IgD-negative memory B cell (primary cell): Measurements from ENCODE around the gene PSTPIP1. TPM values are rescaled to one million over a fixed set of nuclear protein-coding genes. Genes with fewer than 3 reads are reported as not detected.

Experiments used
- H3K27ac Mint-ChIP-seq, 3 donors: one replicate each; pipeline ENCODE4 v1.8.0; 2020 to 2022; ENCODE audit warnings: mild to moderate bottlenecking in 3 of 3, mixed read lengths in 3 of 3, moderate library complexity in 1 of 3
- H3K27me3 Mint-ChIP-seq: one replicate; pipeline ENCODE4 v1.8.0; 2021; ENCODE audit warnings: mixed read lengths
- H3K36me3 Mint-ChIP-seq: one replicate; pipeline ENCODE4 v1.8.0; 2020; ENCODE audit warnings: mild to moderate bottlenecking, mixed read lengths
- H3K4me1 Mint-ChIP-seq, 3 donors: one replicate each; pipeline ENCODE4 v1.8.0; 2020 to 2022; ENCODE audit warnings: mixed read lengths in 3 of 3, mild to moderate bottlenecking in 1 of 3
- H3K4me3 Mint-ChIP-seq, 4 donors: one replicate each; pipeline ENCODE4 v1.8.0; 2020 to 2022; ENCODE audit warnings: mild to moderate bottlenecking in 4 of 4, mixed read lengths in 4 of 4, moderate library complexity in 3 of 4
- H3K9me3 Mint-ChIP-seq, 3 donors: one replicate each; pipeline ENCODE4 v1.8.0; 2020 to 2021; ENCODE audit warnings: mixed read lengths in 3 of 3, mild to moderate bottlenecking in 1 of 3
- polyA plus RNA-seq: library from polyadenylated mRNA; unstranded; fragments of 300-500 nt; fragmentation: Illumina TruSeq; gene quantifications from one replicate; pipeline ENCODE4 v1.2.3, GENCODE V29; 2021

The PSTPIP1 gene
- polyA plus RNA-seq, 1 donor from 2014 or later = 37.3 TPM

DNA sequence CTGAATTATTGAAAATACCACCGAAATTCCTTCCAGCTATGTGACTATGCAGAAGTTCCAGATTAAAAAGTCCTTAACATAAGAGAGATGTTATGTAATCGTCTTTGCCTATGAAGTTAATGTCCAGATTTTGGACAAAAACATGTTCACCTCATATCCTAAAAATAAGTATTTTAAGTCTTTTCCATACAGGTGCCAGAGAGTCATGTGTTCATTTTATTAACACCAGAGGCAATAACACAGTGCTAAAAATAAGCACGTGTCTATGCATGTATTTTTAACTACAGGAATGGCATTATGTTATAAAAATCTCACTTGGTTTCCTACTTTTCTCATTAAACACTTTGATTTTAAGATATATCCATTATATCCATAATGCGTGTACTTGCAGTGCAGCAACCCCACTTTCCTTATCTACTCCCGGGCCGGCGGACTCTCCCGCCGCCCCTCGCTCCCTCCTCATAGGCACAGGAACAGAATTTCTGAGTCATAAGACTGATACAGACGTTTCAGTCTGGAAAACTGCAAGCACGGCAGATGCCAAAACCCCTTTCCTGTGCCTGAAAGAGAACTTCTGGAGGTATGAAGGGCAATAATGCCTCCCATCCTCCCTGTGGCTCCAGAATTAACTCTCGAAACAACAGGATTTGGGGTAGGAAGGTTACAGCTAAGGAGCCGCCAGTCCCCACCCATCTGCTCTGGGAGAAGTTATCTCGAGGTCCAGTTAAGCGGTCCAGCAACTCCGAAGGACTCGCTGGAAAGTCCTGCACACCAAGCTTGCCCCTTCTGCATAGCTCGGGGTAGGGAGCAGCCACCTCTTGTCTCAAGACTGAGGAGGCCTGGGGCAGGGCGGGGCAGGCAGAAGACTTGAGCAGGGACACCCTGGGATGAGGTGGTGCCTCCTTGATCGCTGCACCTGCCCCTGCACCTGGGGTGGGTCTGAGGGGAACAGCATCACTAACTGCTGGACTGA lies 22.3 kb upstream of the PSTPIP1 start:
- Mint-ChIP-seq H3K4me1 (peaks cover 0 to 6% (median 4%) of the 10 kb centered on the region in 3 donors), H3K27me3 (no peaks in the 10 kb centered on the region), H3K4me3 (no peak overlapping the region), H3K27ac (peak overlapping the region in 1 of 3 donors; percentile 87), H3K9me3 (no peaks in the 10 kb centered on the region), H3K36me3 (no peaks in the 10 kb centered on the region)

- no peaks in the 10 kb centered on the region for H3K9me3 Mint-ChIP-seq
Measured at GRCh38 chr15:76973362-76973743, 21.6 kb upstream of the PSTPIP1 start.

GRCh38 chr15:76973906-76974305 lies 21.0 kb upstream of the PSTPIP1 start:
- Mint-ChIP-seq H3K9me3 (no peaks in the 10 kb centered on the region), H3K36me3 (no peaks in the 10 kb centered on the region), H3K4me1 (peaks cover 0 to 6% (median 6%) of the 10 kb centered on the region in 3 donors), H3K27ac (peak overlapping the region in 1 of 3 donors; percentile 87), H3K27me3 (no peaks in the 10 kb centered on the region), H3K4me3 (no peak overlapping the region)

More at GRCh38 chr15:76973362-76973743, 21.6 kb upstream of the PSTPIP1 start:
- no peaks in the 10 kb centered on the region for H3K36me3 Mint-ChIP-seq
- no peak overlapping the region for H3K4me3 Mint-ChIP-seq
- H3K4me1 Mint-ChIP-seq = peaks cover 0 to 6% (median 6%) of the 10 kb centered on the region in 3 donors
- H3K27ac Mint-ChIP-seq = peak overlapping the region in 1 of 3 donors; percentile 87
- H3K27me3 Mint-ChIP-seq = no peaks in the 10 kb centered on the region

GRCh38 chr15:76974456-76975036 lies 20.4 kb upstream of the PSTPIP1 start:
- Mint-ChIP-seq H3K27me3 (no peaks in the 10 kb centered on the region), H3K36me3 (no peaks in the 10 kb centered on the region), H3K27ac (no peak overlapping the region), H3K4me1 (peaks cover 0 to 6% (median 6%) of the 10 kb centered on the region in 3 donors), H3K4me3 (no peak overlapping the region), H3K9me3 (no peaks in the 10 kb centered on the region)

GRCh38 chr15:76976141-76976540 lies 18.8 kb upstream of the PSTPIP1 start:
- H3K4me3 Mint-ChIP-seq = no peak overlapping the region
- no peaks in the 10 kb centered on the region for H3K36me3 Mint-ChIP-seq
- no peaks in the 10 kb centered on the region for H3K9me3 Mint-ChIP-seq
- H3K27me3 Mint-ChIP-seq = peaks cover 3% of the 10 kb centered on the region
- H3K27ac Mint-ChIP-seq = peak overlapping the region in 1 of 3 donors; percentile 2
- peaks cover 0 to 6% (median 6%) of the 10 kb centered on the region in 3 donors for H3K4me1 Mint-ChIP-seq

- H3K4me1 Mint-ChIP-seq = peaks cover 0 to 6% (median 6%) of the 10 kb centered on the region in 3 donors
- no peak overlapping the region for H3K4me3 Mint-ChIP-seq
- H3K9me3 Mint-ChIP-seq = no peaks in the 10 kb centered on the region
- no peak overlapping the region for H3K27ac Mint-ChIP-seq
- no peaks in the 10 kb centered on the region for H3K36me3 Mint-ChIP-seq
- H3K27me3 Mint-ChIP-seq = peaks cover 3% of the 10 kb centered on the region
Measured at GRCh38 chr15:76976572-76977270, 18.2 kb upstream of the PSTPIP1 start.

GRCh38 chr15:76978522-76979330 lies 16.2 kb upstream of the PSTPIP1 start:
- Mint-ChIP-seq H3K36me3 (no peaks in the 10 kb centered on the region), H3K27me3 (peaks cover 3% of the 10 kb centered on the region), H3K27ac (no peak overlapping the region), H3K4me1 (peaks cover 0 to 6% (median 6%) of the 10 kb centered on the region in 3 donors), H3K4me3 (no peak overlapping the region), H3K9me3 (no peaks in the 10 kb centered on the region)

DNA sequence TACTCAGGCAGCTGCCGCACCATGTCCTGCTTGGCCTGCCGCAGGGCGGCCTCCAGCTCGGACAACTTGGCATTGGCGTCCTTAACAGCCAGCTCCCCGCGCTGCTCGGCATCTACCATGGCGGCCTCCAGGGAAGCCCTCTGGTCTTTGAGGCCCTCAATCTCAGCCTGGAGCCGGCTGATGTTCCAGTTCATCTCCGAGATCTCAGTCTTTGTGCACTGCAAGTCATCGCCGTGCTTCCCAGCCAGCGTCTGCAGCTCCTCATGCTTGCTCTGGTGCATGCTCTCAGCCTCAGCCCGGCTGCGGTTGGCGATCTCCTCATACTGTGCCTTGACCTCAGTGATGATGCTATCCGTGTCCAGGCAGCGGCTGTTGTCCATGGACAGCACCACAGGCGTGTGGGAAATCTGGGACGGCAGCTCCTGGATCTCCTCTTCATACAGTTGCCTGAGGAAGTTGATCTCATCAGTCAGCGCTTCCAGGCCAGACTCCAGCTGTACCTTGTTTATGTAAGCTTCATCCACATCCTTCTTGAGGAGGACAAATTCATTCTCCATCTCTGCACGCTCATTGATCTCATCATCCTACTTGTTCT lies 15.5 kb upstream of the PSTPIP1 start:
- Mint-ChIP-seq H3K36me3 (no peaks in the 10 kb centered on the region), H3K27me3 (peaks cover 3% of the 10 kb centered on the region), H3K27ac (no peak overlapping the region), H3K4me3 (no peak overlapping the region), H3K4me1 (peaks cover 0 to 6% (median 6%) of the 10 kb centered on the region in 3 donors), H3K9me3 (no peaks in the 10 kb centered on the region)

DNA sequence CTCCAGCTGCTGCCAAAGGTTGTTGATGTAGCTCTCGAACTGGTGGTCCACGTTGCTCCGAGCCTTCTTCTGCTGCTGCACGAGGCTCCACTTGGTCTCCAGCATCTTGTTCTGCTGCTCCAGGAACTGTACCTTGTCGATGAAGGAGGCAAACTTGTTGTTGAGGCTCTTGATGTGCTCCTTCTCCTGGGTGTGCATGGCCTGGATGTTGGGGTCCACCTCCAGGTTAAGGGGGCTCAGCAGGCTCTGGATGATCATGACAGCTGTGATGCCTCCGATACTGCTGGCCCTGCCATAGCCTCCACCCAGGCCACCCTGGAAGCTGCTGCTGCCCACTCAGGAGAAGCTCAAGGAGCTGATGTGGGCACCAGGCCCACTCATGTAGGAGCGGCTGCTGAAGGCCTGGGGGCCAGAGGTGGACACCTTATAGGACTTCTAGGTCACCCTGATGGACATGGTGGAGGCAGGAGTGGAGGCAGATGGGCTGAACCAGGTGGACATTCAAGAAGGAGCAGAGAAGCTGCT lies 14.9 kb upstream of the PSTPIP1 start:
- H3K36me3 Mint-ChIP-seq = no peaks in the 10 kb centered on the region
- no peaks in the 10 kb centered on the region for H3K9me3 Mint-ChIP-seq
- H3K4me1 Mint-ChIP-seq = peaks cover 0 to 6% (median 6%) of the 10 kb centered on the region in 3 donors
- H3K27ac Mint-ChIP-seq = no peak overlapping the region
- peak overlapping the region in 1 of 4 donors; percentile 27 for H3K4me3 Mint-ChIP-seq
- peaks cover 3% of the 10 kb centered on the region for H3K27me3 Mint-ChIP-seq

- Mint-ChIP-seq H3K4me1 (peaks cover 0 to 2% (median 1%) of the 10 kb centered on the region in 3 donors), H3K4me3 (no peak overlapping the region), H3K27me3 (peaks cover 3% of the 10 kb centered on the region), H3K9me3 (no peaks in the 10 kb centered on the region), H3K36me3 (no peaks in the 10 kb centered on the region), H3K27ac (peak overlapping the region in 1 of 3 donors; percentile 3)
Measured at GRCh38 chr15:76982356-76982755, 12.6 kb upstream of the PSTPIP1 start.

DNA sequence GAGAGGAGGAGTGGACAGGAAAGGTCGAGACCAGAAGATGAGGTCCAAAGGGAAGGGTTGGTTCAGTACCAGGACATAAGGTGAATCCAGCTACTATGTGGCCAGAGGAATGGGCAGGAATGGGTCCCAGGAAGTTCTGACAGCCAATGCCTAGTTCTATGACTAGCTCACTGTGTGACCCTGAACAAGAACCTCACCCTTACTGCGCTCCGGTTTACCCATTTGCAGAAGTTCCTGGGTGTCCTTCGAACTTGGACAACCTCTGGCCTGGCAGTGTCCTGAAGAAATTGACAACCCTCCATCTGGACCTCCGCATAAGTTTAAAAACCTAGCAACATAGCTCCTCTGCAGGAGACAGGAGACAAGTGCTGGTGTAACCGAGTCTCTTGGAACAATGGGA lies 12.2 kb upstream of the PSTPIP1 start:
- H3K9me3 Mint-ChIP-seq = no peaks in the 10 kb centered on the region
- peak overlapping the region in 1 of 4 donors; percentile 56 for H3K4me3 Mint-ChIP-seq
- peaks cover 0 to 3% (median 1%) of the 10 kb centered on the region in 3 donors for H3K4me1 Mint-ChIP-seq
- H3K27ac Mint-ChIP-seq = no peak overlapping the region
- no peaks in the 10 kb centered on the region for H3K36me3 Mint-ChIP-seq
- peaks cover 3% of the 10 kb centered on the region for H3K27me3 Mint-ChIP-seq

GRCh38 chr15:76983590-76984375 lies 11.1 kb upstream of the PSTPIP1 start:
- Mint-ChIP-seq H3K27me3 (peaks cover 3% of the 10 kb centered on the region), H3K27ac (peak overlapping the region in 1 of 3 donors; percentile 9), H3K4me1 (peaks cover 8 to 12% (median 9%) of the 10 kb centered on the region in 3 donors), H3K9me3 (no peaks in the 10 kb centered on the region), H3K4me3 (no peak overlapping the region), H3K36me3 (no peaks in the 10 kb centered on the region)

DNA sequence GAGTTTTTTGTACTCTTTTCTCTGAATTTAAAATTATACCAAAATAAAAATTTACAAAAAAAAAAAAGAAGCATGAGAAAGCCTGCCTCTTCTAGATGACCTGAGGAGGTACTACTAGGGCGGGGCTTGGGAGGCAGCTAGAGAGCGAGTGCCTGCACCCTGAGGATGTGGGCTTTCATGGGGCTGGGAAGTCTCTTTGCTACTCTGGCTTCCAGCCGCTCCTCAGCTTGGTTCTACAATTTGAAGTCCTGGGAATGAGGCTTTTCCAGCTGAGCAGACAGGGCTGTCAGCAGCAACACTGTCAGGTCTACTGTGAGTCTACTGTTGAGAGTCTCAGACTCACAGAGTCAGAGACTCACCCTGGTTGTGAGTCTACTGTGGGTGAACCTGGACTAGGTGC lies 8.2 kb upstream of the PSTPIP1 start:
- Mint-ChIP-seq H3K27ac (no peak overlapping the region), H3K9me3 (no peaks in the 10 kb centered on the region), H3K4me1 (peaks cover 18 to 22% (median 22%) of the 10 kb centered on the region in 3 donors), H3K4me3 (no peak overlapping the region), H3K36me3 (no peaks in the 10 kb centered on the region), H3K27me3 (no peaks in the 10 kb centered on the region)
